ENCODE data around the gene SERTAD1. TPM values are rescaled to one million over a fixed set of nuclear protein-coding genes. Genes with fewer than 3 reads are reported as not detected.

Gene SERTAD1
- polyA plus RNA-seq, 1 of the 3 experiments (the other 2 are of a cell fraction): 10.4 TPM

- H3K9me3 ChIP-seq: no peaks in the 10 kb centered on the region
- no peaks in the 10 kb centered on the region for H3K79me2 ChIP-seq (ENCODE audit: insufficient read depth)
- ChIA-PET CTCF (interaction anchor here (1.6 kb wide), 1 partner anchor 176 kb away, joined by 3 read pairs; no protein-coding TSS in a partner anchor), POLR2A (no interaction called here)
- no peaks in the 10 kb centered on the region for H3K27me3 ChIP-seq (ENCODE audit: insufficient read depth)
- 98% methylated on average over 3 of the region's 3 CpGs for whole genome bisulfite sequencing (ENCODE audit: low lambda C conversion rate)
- no peak overlapping the region for H3K27ac ChIP-seq (ENCODE audit: low read depth in 2 of 2, low read length in 1 of 2)
- no peak overlapping the region for H3K4me2 ChIP-seq
- DNase-seq: no peak
- no peak for TF ChIP-seq NRF1 (IDR thresholded peaks at IDR 0.05; ENCODE audit: low read depth, low read length)
- TF ChIP-seq MXI1 (IDR thresholded peaks at IDR 0.05; ENCODE audit: low read depth, low read length): no peak
- no peak for TF ChIP-seq MEF2A (IDR thresholded peaks at IDR 0.05; ENCODE audit: borderline replicate concordance, low read depth)
- TF ChIP-seq FOSL2 (IDR thresholded peaks at IDR 0.05; ENCODE audit: borderline replicate concordance, low read depth): no peak
- TF ChIP-seq USF1 (IDR thresholded peaks at IDR 0.05; ENCODE audit: borderline replicate concordance, low read depth): no peak
- TF ChIP-seq TAF1 (IDR thresholded peaks at IDR 0.05; ENCODE audit: borderline replicate concordance, low read depth, low read length): no peak
- TF ChIP-seq MAX (IDR thresholded peaks at IDR 0.05; ENCODE audit: low read depth): no peak
- no peak for TF ChIP-seq FOXM1 (IDR thresholded peaks at IDR 0.05; ENCODE audit: low read depth)
- no peak for TF ChIP-seq RAD21 (IDR thresholded peaks at IDR 0.05; ENCODE audit: low read length)
- no peak for TF ChIP-seq JUND (IDR thresholded peaks at IDR 0.05)
- TF ChIP-seq EZH2phosphoT487 (IDR thresholded peaks at IDR 0.05; ENCODE audit: borderline replicate concordance, low read depth): no peak
- no peak for TF ChIP-seq EP300 (IDR thresholded peaks at IDR 0.05; ENCODE audit: borderline replicate concordance in 1 of 2, low read depth in 1 of 2, low read length in 1 of 2)
- TF ChIP-seq SIN3A (IDR thresholded peaks at IDR 0.05; ENCODE audit: borderline replicate concordance, low read depth, low read length): no peak
- TF ChIP-seq YY1 (IDR thresholded peaks at IDR 0.05; ENCODE audit: low read depth): no peak
- TF ChIP-seq POLR2AphosphoS5 (IDR thresholded peaks at IDR 0.05; ENCODE audit: low read depth, low read length): no peak
- TF ChIP-seq NFIC (IDR thresholded peaks at IDR 0.05; ENCODE audit: borderline replicate concordance): no peak
- no peaks in the 10 kb centered on the region for H4K20me1 ChIP-seq (ENCODE audit: insufficient read depth)
- H3K4me1 ChIP-seq (ENCODE audit: control insufficient read depth in 1 of 2, insufficient read depth in 2 of 2, low read depth in 1 of 2, low read length in 1 of 2): no peaks in the 10 kb centered on the region
- peaks cover 5% of the 10 kb centered on the region for H3F3A ChIP-seq (replicated peaks; ENCODE audit: insufficient read depth)
- no peaks in the 10 kb centered on the region for H3K9me2 ChIP-seq
- peaks cover 0 to 3% of the 10 kb centered on the region in 2 experiments for H3K36me3 ChIP-seq (replicated peaks in 1 of 2; ENCODE audit: control insufficient read depth in 1 of 2, insufficient read depth in 2 of 2, low read length in 1 of 2)
- no peak overlapping the region for H3K9ac ChIP-seq
- H2AFZ ChIP-seq (ENCODE audit: low read depth): no peak overlapping the region
- H3K4me3 ChIP-seq (ENCODE audit: low read depth in 2 of 2, low read length in 1 of 2): no peak overlapping the region
Observed at GRCh38 chr19:40458597-40458974, 32.8 kb upstream of the SERTAD1 start.

GRCh38 chr19:40457953-40458596, 32.3 kb upstream of the SERTAD1 start:
- WGBS (ENCODE audit: low lambda C conversion rate): 88% methylated on average over 13 of the region's 27 CpGs
- POLR2A ChIA-PET: no interaction called here

More at GRCh38 chr19:40457953-40458596, 32.3 kb upstream of the SERTAD1 start:
- Histone ChIP-seq H3K4me1 (ENCODE audit: control insufficient read depth in 1 of 2, insufficient read depth in 2 of 2, low read depth in 1 of 2, low read length in 1 of 2) (no peaks in the 10 kb centered on the region), H3K4me3 (ENCODE audit: low read depth in 2 of 2, low read length in 1 of 2) (no peak overlapping the region), H3K9ac (no peak overlapping the region), H4K20me1 (ENCODE audit: insufficient read depth) (no peaks in the 10 kb centered on the region), H3K27ac (ENCODE audit: low read depth in 2 of 2, low read length in 1 of 2) (no peak overlapping the region), H3K9me3 (no peaks in the 10 kb centered on the region), H3F3A (replicated peaks; ENCODE audit: insufficient read depth) (peaks cover 5% of the 10 kb centered on the region), H3K9me2 (no peaks in the 10 kb centered on the region), H3K36me3 (replicated peaks in 1 of 2; ENCODE audit: control insufficient read depth in 1 of 2, insufficient read depth in 2 of 2, low read length in 1 of 2) (peaks cover 0 to 3% of the 10 kb centered on the region in 2 experiments), H2AFZ (ENCODE audit: low read depth) (no peak overlapping the region), H3K79me2 (ENCODE audit: insufficient read depth) (no peaks in the 10 kb centered on the region), H3K4me2 (no peak overlapping the region), H3K27me3 (ENCODE audit: insufficient read depth) (no peaks in the 10 kb centered on the region)
- DNase-seq: no peak
- TF ChIP-seq FOSL2 (IDR thresholded peaks at IDR 0.05; ENCODE audit: borderline replicate concordance, low read depth) (no peak), TEAD4 (IDR thresholded peaks at IDR 0.05; ENCODE audit: borderline replicate concordance, insufficient read depth) (no peak), CTCF (IDR thresholded peaks at IDR 0.05) (no peak), RAD21 (IDR thresholded peaks at IDR 0.05; ENCODE audit: low read length) (no peak), ELF1 (IDR thresholded peaks at IDR 0.05) (no peak), EP300 (IDR thresholded peaks at IDR 0.05; ENCODE audit: borderline replicate concordance in 1 of 2, low read depth in 1 of 2, low read length in 1 of 2) (no peak), TCF12 (IDR thresholded peaks at IDR 0.05) (no peak), EZH2phosphoT487 (IDR thresholded peaks at IDR 0.05; ENCODE audit: borderline replicate concordance, low read depth) (no peak), USF2 (IDR thresholded peaks at IDR 0.05; ENCODE audit: borderline replicate concordance, low read depth, low read length) (no peak)
- CTCF ChIA-PET: interaction anchor here (0.9 to 1.6 kb wide), 3 partner anchors 72 to 177 kb away, joined by 3 to 5 read pairs (median 3); no protein-coding TSS in a partner anchor
